ENCODE results near the gene CAPZA1.

GRCh38 chr1:112626193-112626592, 6.6 kb downstream of the CAPZA1 start:
- TF ChIP-seq POLR2A (IDR thresholded peaks at IDR 0.05), result no peak
- TF ChIP-seq CTCF (IDR thresholded peaks at IDR 0.05), result no peak
